ENCODE data around the gene NCOA6.

The NCOA6 gene

GRCh38 chr20:34825530-34826362, at the start of gene NCOA6:
Gene NCOA6 (minus strand): TSS chr20:34825651. CDS start chr20:34782355, 43,296 bp downstream.
- DNase-seq: peak; percentile 57

GRCh38 chr20:34874094-34874654, 48.7 kb upstream of the NCOA6 start:
- DNase-seq: peak; percentile 79

- no peak for DNase-seq
Measured at GRCh38 chr20:34873583-34874093, 48.2 kb upstream of the NCOA6 start.

- peak; percentile 73 for DNase-seq
Measured at GRCh38 chr20:34872622-34873224, 47.3 kb upstream of the NCOA6 start, which contains the start of gene GGT7. Gene GGT7 (minus strand): TSS chr20:34872856. CDS start chr20:34872815, 41 bp downstream.

GRCh38 chr20:34871966-34872621, 46.6 kb upstream of the NCOA6 start:
- no peak for DNase-seq

- no peak for DNase-seq
Measured at GRCh38 chr20:34871320-34871926, 46.0 kb upstream of the NCOA6 start.

GRCh38 chr20:34864216-34864615, 38.8 kb upstream of the NCOA6 start:
- DNase-seq: no peak

- no peak for DNase-seq
Measured at GRCh38 chr20:34863421-34863965, 38.0 kb upstream of the NCOA6 start.

GRCh38 chr20:34862724-34863123, 37.3 kb upstream of the NCOA6 start:
- no peak for DNase-seq

- DNase-seq: no peak
Measured at GRCh38 chr20:34861386-34862084, 36.1 kb upstream of the NCOA6 start.

- no peak for DNase-seq
Measured at GRCh38 chr20:34859826-34860545, 34.5 kb upstream of the NCOA6 start.

GRCh38 chr20:34859367-34859766, 33.9 kb upstream of the NCOA6 start:
- DNase-seq: no peak

- DNase-seq: no peak
Measured at GRCh38 chr20:34852298-34852697, 26.8 kb upstream of the NCOA6 start.

GRCh38 chr20:34850969-34851368, 25.5 kb upstream of the NCOA6 start:
- no peak for DNase-seq

- DNase-seq: no peak
Measured at GRCh38 chr20:34849778-34850177, 24.3 kb upstream of the NCOA6 start.

- no peak for DNase-seq
Measured at GRCh38 chr20:34848597-34848996, 23.1 kb upstream of the NCOA6 start.

GRCh38 chr20:34843421-34843820, 18.0 kb upstream of the NCOA6 start:
- no peak for DNase-seq

- DNase-seq: no peak
Measured at GRCh38 chr20:34842143-34842542, 16.7 kb upstream of the NCOA6 start.

- no peak for DNase-seq
Measured at GRCh38 chr20:34834459-34834893, 9.0 kb upstream of the NCOA6 start.

- DNase-seq: no peak
Measured at GRCh38 chr20:34831936-34832335, 6.5 kb upstream of the NCOA6 start.

GRCh38 chr20:34829191-34829590, 3.7 kb upstream of the NCOA6 start:
- no peak for DNase-seq

Measured in T1000 (cell line).